GM18867 (cell line): Measurements from ENCODE around the gene TRIM33.
A peak's percentile ranks its signal among the peaks of the same experiment; 100 is the strongest.

ENCODE experiments used
- ATAC-seq: cut with Tn5 transposase; IDR thresholded peaks from one replicate; pipeline ENCODE4 v1.9.1; 2021; ENCODE audit warnings: mild to moderate bottlenecking, moderate library complexity; ENCODE audit not compliant: unreplicated experiment

TRIM33 gene

GRCh38 chr1:114511032-114511785 lies at the start of gene TRIM33:
Gene TRIM33, minus strand, starts transcription at chr1:114511203. Its CDS starts 127 bp downstream, at chr1:114511076.
- ATAC-seq = peak; percentile 76

DNA sequence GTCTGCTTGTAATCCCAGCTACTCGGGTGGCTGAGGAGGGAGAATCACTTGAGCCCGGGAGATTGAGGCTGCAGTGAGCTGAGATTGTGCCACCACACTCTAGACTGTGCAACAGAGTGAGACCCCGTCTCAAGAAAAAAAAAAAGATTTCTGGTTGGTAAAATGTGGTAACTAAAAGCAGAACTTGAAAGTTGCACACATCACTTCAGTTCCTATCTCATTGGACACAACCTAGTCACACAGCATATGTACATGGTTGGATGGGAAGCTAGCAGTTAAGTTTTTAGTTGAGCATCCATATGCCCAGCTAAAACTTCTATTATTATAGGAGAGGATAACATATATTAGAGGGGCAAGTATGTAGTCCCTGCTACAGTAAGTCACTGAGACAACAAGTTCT lies 48.4 kb upstream of the TRIM33 start:
- ATAC-seq = peak; percentile 61

GRCh38 chr1:114558544-114558943 lies 47.5 kb upstream of the TRIM33 start:
- ATAC-seq = peak; percentile 60

GRCh38 chr1:114554577-114554976 lies 43.6 kb upstream of the TRIM33 start:
- ATAC-seq = no peak

DNA sequence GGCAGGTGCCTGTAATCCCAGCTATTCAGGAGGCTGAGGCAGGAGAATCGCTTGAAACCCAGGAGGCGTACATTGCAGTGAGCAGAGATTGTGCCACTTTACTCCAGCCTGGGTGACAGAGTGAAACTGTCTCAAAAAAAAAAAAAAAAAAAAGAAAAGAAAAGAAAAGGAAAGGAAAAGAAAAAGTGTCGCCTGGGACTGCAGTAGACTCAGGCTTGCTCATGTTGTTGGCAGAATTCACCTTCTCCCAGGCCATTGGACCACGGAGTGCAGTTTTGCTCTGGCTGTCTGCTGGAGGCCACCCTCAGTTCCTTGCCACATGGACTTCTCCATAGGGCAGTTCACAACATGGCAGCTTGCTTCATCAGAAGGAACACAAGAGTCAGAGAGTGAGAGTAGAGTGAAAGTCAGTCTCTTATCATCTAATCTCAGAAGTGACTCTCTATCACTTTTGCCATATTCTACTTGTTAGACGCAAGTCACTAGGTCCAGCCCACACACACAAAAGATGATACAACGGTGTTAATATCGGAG lies 41.2 kb upstream of the TRIM33 start:
- ATAC-seq = no peak

GRCh38 chr1:114551400-114551799 lies 40.4 kb upstream of the TRIM33 start:
- ATAC-seq = no peak

GRCh38 chr1:114550336-114550735 lies 39.3 kb upstream of the TRIM33 start:
- ATAC-seq = no peak

- no peak for ATAC-seq
Measured at GRCh38 chr1:114549137-114549536, 38.1 kb upstream of the TRIM33 start.

- no peak for ATAC-seq
Measured at GRCh38 chr1:114547076-114547475, 36.1 kb upstream of the TRIM33 start.

- ATAC-seq = no peak
Measured at GRCh38 chr1:114545796-114546195, 34.8 kb upstream of the TRIM33 start.

DNA sequence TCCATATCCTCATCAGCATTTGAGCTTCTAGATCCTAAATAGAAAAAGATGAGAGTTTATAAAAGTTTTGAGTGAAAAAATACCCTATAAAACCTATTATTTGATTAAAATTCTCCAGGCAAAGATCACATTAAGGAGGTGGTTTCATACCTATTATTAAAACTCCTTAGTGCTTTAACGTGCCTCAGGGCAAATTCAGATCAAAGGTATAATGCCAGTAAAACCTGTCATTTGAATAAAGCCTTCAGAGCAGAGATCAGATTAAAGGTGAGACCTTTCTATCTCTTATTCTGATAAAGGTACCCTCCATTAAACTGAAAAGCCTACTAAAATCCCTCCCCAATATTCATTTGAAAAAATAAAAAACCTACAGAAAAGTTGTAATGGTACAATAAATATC lies 34.3 kb upstream of the TRIM33 start:
- no peak for ATAC-seq

DNA sequence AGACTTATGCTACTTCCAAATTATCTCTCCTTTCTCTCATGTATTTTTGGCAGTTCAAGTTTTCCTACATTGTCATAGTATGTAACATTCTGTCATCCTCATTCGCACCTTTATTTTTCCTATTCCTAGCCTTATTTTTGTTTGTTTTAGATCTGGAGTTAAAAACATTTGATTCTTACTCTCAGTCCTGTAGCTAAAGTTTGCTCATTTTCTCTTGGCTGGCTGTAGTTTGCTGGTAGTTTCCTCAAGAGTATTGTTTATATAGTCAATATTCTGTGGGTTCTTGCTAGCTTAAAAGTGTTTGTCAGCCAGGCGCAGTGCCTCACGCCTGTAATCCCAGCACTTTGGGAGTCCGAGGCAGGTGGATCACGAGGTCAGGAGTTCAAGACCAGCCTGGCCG lies 29.8 kb upstream of the TRIM33 start:
- no peak for ATAC-seq

GRCh38 chr1:114540272-114540671 lies 29.3 kb upstream of the TRIM33 start:
- ATAC-seq = no peak

- ATAC-seq = no peak
Measured at GRCh38 chr1:114536043-114536442, 25.0 kb upstream of the TRIM33 start.

DNA sequence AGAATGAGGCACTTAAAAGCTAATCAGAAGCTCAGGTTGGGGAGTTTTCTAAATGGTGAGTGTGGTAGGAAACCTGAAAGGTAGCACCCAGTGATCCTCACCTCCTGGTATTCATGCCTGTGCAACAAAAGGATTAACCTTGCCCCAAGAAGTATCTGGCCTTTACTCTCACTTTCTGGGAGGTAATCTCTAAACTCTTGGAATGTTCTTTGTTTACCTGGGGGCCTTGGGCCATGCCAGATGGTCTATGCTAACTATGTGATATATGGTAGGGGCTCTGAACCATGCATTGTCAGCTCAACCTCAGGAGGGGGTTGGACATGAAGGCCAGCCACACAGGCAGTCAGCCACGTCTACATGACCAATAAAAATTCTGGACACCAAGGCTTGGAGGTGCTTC lies 24.4 kb upstream of the TRIM33 start:
- no peak for ATAC-seq

- ATAC-seq = no peak
Measured at GRCh38 chr1:114531094-114531493, 20.1 kb upstream of the TRIM33 start.

DNA sequence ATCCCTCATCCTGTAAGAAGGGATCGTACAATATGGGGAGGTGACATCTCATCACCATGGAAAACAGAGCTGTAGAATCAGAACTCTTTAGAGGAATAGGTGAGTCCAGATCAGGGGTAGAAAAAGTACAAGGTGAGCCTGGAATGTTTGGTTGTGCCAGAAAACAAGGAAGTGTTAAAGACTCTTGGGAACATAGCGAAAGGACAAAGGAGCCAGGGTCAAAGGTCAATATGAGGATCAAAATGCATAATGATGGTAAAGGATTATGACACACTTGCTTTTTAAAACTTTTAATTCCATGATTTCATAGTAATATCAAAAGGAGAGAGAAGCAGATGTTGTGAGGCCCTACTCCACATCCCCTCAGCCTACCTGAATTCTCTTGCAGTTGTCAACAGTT lies 19.2 kb upstream of the TRIM33 start:
- no peak for ATAC-seq

DNA sequence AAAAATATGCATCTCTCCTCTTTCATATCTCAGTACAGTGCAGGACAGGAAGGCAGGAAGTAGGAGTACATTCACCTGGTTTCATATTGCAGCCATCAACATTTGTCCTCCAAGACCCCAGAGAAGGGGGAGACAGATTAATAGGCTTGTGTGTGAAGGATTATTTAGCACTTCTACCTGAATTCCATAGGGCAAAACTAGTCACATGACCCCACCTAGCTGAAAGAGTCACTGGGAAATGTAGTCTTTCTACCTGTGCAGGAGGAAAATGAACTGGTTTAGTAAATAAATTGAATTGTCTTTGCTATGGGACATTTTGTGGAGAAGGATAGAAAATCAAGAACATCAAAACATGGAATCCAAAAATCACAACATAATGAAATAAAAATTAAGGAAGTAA lies 13.9 kb upstream of the TRIM33 start:
- no peak for ATAC-seq

GRCh38 chr1:114522264-114522575 lies 11.2 kb upstream of the TRIM33 start:
- no peak for ATAC-seq

DNA sequence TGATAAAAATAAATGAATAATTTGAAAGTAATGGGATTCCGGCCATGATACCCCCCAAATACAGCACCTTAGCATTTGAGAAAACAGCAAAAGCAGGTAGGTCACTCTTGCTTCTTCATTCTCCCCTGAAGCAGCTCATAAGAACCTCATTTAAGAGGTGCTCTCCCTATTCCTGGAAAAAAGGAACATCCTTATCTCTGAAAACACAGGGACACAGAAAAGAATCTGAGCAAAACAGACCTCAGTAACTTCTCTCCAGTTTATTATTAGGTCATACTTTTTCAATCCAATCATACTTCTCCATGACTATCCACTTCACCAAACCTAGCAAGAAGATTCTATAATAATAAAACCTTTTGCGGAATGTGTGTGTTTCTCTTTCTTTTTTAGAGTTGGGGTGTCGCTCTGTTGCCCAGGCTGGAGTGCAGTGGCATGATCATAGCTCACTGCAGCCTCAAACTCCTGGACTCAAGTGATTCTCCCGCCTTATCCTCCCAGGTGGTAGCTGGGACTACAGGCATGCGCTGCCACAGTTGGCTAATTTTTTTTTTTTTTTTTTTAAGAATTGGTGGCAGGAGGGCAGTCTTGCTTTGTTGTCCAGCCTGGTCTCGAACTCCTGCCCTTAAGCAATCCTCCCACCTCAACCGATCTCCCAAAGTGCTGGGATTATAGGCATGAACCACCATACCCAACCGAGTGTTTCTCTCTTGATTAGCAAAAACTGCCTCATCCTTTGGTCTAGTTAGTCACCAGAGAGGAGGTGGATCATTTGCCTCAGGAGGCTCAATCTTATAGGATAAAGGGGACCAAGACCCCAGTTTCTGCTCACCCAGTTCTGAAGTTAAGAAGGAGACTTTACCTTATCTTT lies 10.6 kb upstream of the TRIM33 start:
- ATAC-seq = no peak

GRCh38 chr1:114517348-114517747 lies 6.3 kb upstream of the TRIM33 start:
- no peak for ATAC-seq
